Neural cell (in vitro differentiated cells): ENCODE data around the gene AK6. TPM values are rescaled to one million over a fixed set of nuclear protein-coding genes. Genes with fewer than 3 reads are reported as not detected.

Source experiments
- H2AFZ ChIP-seq: fragments of 200-600, 300-800 bp; sonication (generic), shearing (Covaris generic); 2 replicates; pipeline ENCODE4 v1.6.0; 2014; ENCODE audit warnings: low read depth, mild to moderate bottlenecking, antibody characterized with exemption, low read length, moderate library complexity
- H3F3A ChIP-seq: fragments of 200-600 bp; shearing (Covaris generic); 2 replicates; pipeline ENCODE4 v1.6.1; 2016; ENCODE audit warnings: mild to moderate bottlenecking, moderate library complexity, mixed read lengths, antibody characterized with exemption, low read length; ENCODE audit not compliant: insufficient read depth, poor library complexity, severe bottlenecking
- H3K27ac ChIP-seq: fragments of 200-600, 300-800 bp; sonication (generic), shearing (Covaris generic); 2 replicates; pipeline ENCODE4 v1.5.1; 2014; ENCODE audit warnings: mild to moderate bottlenecking, low read length, moderate library complexity
- H3K27me3 ChIP-seq: fragments of 300-800, 200-600 bp; sonication (generic), shearing (Covaris generic); 2 replicates; pipeline ENCODE4 v1.6.0; 2014; ENCODE audit warnings: mild to moderate bottlenecking, low read depth, low read length, moderate library complexity; ENCODE audit not compliant: insufficient read depth
- H3K36me3 ChIP-seq: fragments of 300-800, 200-600 bp; sonication (generic), shearing (Covaris generic); 2 replicates; pipeline ENCODE4 v1.5.1; 2014; ENCODE audit warnings: mild to moderate bottlenecking, antibody characterized with exemption, low read length, moderate library complexity; ENCODE audit not compliant: insufficient read depth
- H3K4me2 ChIP-seq: fragments of 300-800, 200-600 bp; sonication (generic), shearing (Covaris generic); 2 replicates; pipeline ENCODE4 v1.6.0; 2014; ENCODE audit warnings: mild to moderate bottlenecking, low read length
- H3K4me3 ChIP-seq: fragments of 300-800, 200-600 bp; sonication (generic), shearing (Covaris generic); 2 replicates; pipeline ENCODE4 v1.5.1; 2014; ENCODE audit warnings: mild to moderate bottlenecking, low read length, moderate library complexity
- H3K79me2 ChIP-seq: fragments of 200-600 bp; shearing (Covaris generic); replicated peaks from 2 replicates; pipeline ENCODE4 v1.6.0; 2014; ENCODE audit warnings: mild to moderate bottlenecking, low read length, moderate library complexity; ENCODE audit not compliant: insufficient read depth
- H3K9ac ChIP-seq: fragments of 300-800, 200-600 bp; sonication (generic), shearing (Covaris generic); 2 replicates; pipeline ENCODE4 v1.6.1; 2016; ENCODE audit warnings: mild to moderate bottlenecking, low read length, mixed read lengths
- H3K9me2 ChIP-seq: fragments of 200-600 bp; shearing (Covaris generic); 2 replicates; pipeline ENCODE4 v1.6.1; 2016; ENCODE audit warnings: mild to moderate bottlenecking, low read length, mixed read lengths; ENCODE audit not compliant: insufficient read depth
- H3K9me3 ChIP-seq: fragments of 200-600, 300-800 bp; sonication (generic), shearing (Covaris generic); 2 replicates; pipeline ENCODE4 v1.6.1; 2016; ENCODE audit warnings: mild to moderate bottlenecking, mixed run types, low read length, moderate library complexity, mixed read lengths
- H4K20me1 ChIP-seq: fragments of 200-600 bp; shearing (Covaris generic); 2 replicates; pipeline ENCODE4 v1.6.1; 2016; ENCODE audit warnings: mild to moderate bottlenecking, mixed run types; ENCODE audit not compliant: insufficient read depth
- EP300 ChIP-seq: fragments of 450-650 bp; conservative IDR thresholded peaks from 2 replicates; pipeline ENCODE4 v1.6.1; 2014; ENCODE audit warnings: antibody characterized with exemption, mild to moderate bottlenecking, moderate library complexity; ENCODE audit not compliant: poor library complexity, severe bottlenecking
- EZH2 ChIP-seq: fragments of 200-600, 300-800 bp; shearing (Covaris generic), sonication (generic); IDR thresholded peaks from 2 replicates; pipeline ENCODE4 v1.6.1; 2014; ENCODE audit warnings: antibody characterized with exemption, low read length, borderline replicate concordance, mild to moderate bottlenecking; ENCODE audit not compliant: insufficient read depth, poor library complexity, severe bottlenecking
- MXI1 ChIP-seq: fragments of 450-650 bp; conservative IDR thresholded peaks from 2 replicates; pipeline ENCODE4 v1.6.1; 2014; ENCODE audit warnings: antibody characterized with exemption, mild to moderate bottlenecking; ENCODE audit not compliant: poor library complexity, severe bottlenecking
- POLR2AphosphoS5 ChIP-seq: IDR thresholded peaks from 2 replicates; pipeline ENCODE4 v1.6.1; 2012
- RAD21 ChIP-seq: fragments of 450-650 bp; conservative IDR thresholded peaks from 2 replicates; pipeline ENCODE4 v1.6.1; 2014; ENCODE audit warnings: antibody characterized with exemption, mild to moderate bottlenecking, moderate library complexity
- REST ChIP-seq: IDR thresholded peaks from 2 replicates; pipeline ENCODE4 v1.6.1; 2012; ENCODE audit warnings: borderline replicate concordance
- SMC3 ChIP-seq: fragments of 450-650 bp; conservative IDR thresholded peaks from 2 replicates; pipeline ENCODE4 v1.6.1; 2014; ENCODE audit warnings: antibody characterized with exemption, mild to moderate bottlenecking, moderate library complexity; ENCODE audit not compliant: poor library complexity
- TAF1 ChIP-seq: IDR thresholded peaks from 2 replicates; pipeline ENCODE4 v1.6.1; 2012; ENCODE audit warnings: low read depth
- polyA plus RNA-seq: library from polyadenylated mRNA; depleted of rRNA; stranded (reverse); fragments of >200 nt; gene quantifications from 2 replicates; pipeline ENCODE4 v1.2.3, GENCODE V29; 2014
- TF ChIP-seq, protein P1 (sequence below): fragments of 450-650 bp; IDR thresholded peaks from 2 replicates; pipeline ENCODE4 v1.5.1; 2014; ENCODE audit warnings: antibody characterized with exemption, mild to moderate bottlenecking, moderate library complexity; ENCODE audit not compliant: poor library complexity, severe bottlenecking

The AK6 gene
- polyA plus RNA-seq, 1 donor from 2014 or later = 91.0 TPM

DNA sequence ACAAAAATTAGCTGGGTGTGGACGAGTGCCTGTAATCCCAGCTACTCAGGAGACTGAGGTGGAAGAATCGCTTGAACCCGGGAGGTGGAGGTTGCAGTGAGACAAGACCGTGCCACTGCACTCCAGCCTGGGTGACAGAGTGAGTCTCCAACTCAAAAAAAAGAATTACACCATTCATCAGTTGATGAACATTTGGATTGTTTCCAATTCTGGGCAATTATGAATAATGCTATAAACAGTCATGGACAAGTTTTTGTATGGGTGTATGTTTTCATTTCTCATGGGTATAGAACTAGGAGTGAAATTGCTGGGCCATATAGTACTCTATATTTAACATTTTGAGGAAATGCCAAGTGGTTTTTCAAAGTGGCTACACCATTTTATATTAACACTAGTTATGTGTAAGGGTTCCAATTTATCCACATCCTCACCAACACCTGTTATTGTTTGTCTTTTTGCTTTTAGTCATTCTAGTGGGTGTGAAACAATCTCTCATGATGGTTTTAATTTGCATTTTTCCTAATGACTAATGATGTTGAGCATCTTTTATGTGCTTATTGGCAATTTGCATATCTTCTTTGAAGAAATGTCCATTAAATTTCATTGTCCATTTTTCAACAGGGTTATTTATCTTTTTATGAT, 27.7 kb downstream of the AK6 start:
- Histone ChIP-seq H3F3A (no peaks in the 10 kb centered on the region), H3K79me2 (no peaks in the 10 kb centered on the region), H3K9me2 (no peaks in the 10 kb centered on the region), H3K9ac (no peak overlapping the region), H3K36me3 (no peaks in the 10 kb centered on the region), H2AFZ (no peak overlapping the region), H3K4me3 (no peak overlapping the region), H3K27me3 (no peaks in the 10 kb centered on the region), H3K9me3 (no peaks in the 10 kb centered on the region), H4K20me1 (no peaks in the 10 kb centered on the region), H3K4me2 (no peak overlapping the region), H3K27ac (no peak overlapping the region)
- TF ChIP-seq SMC3 (no peak), EP300 (no peak), TAF1 (no peak), POLR2AphosphoS5 (no peak), REST (no peak), RAD21 (no peak), MXI1 (no peak), EZH2 (no peak)
- TF ChIP-seq, protein P1, sequence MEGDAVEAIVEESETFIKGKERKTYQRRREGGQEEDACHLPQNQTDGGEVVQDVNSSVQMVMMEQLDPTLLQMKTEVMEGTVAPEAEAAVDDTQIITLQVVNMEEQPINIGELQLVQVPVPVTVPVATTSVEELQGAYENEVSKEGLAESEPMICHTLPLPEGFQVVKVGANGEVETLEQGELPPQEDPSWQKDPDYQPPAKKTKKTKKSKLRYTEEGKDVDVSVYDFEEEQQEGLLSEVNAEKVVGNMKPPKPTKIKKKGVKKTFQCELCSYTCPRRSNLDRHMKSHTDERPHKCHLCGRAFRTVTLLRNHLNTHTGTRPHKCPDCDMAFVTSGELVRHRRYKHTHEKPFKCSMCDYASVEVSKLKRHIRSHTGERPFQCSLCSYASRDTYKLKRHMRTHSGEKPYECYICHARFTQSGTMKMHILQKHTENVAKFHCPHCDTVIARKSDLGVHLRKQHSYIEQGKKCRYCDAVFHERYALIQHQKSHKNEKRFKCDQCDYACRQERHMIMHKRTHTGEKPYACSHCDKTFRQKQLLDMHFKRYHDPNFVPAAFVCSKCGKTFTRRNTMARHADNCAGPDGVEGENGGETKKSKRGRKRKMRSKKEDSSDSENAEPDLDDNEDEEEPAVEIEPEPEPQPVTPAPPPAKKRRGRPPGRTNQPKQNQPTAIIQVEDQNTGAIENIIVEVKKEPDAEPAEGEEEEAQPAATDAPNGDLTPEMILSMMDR = no peak

- H2AFZ ChIP-seq = no peak overlapping the region
- no peaks in the 10 kb centered on the region for H3K79me2 ChIP-seq
- no peaks in the 10 kb centered on the region for H3F3A ChIP-seq
- TF ChIP-seq EZH2 = no peak
- TF ChIP-seq SMC3 = no peak
- no peak for TF ChIP-seq RAD21
- no peak for TF ChIP-seq MXI1
- no peak for TF ChIP-seq TAF1
- TF ChIP-seq EP300 = no peak
- no peak for TF ChIP-seq REST
- no peak for TF ChIP-seq POLR2AphosphoS5
- TF ChIP-seq, protein P1 = no peak
- H3K9ac ChIP-seq = no peak overlapping the region
- H3K4me2 ChIP-seq = no peak overlapping the region
- H3K27ac ChIP-seq = no peak overlapping the region
- no peaks in the 10 kb centered on the region for H3K9me3 ChIP-seq
- H3K36me3 ChIP-seq = no peaks in the 10 kb centered on the region
- H3K9me2 ChIP-seq = no peaks in the 10 kb centered on the region
- no peaks in the 10 kb centered on the region for H4K20me1 ChIP-seq
- no peak overlapping the region for H3K4me3 ChIP-seq
- H3K27me3 ChIP-seq = no peaks in the 10 kb centered on the region
Measured at GRCh38 chr5:69335341-69335935, 33.9 kb downstream of the AK6 start.
